ENCODE data around the gene PRPF40A. TPM values are rescaled to one million over a fixed set of nuclear protein-coding genes. Genes with fewer than 3 reads are reported as not detected.
A peak's percentile ranks its signal among the peaks of the same experiment; 100 is the strongest.

The PRPF40A gene
- total and polyA plus RNA-seq, 2 of the 13 experiments (the other 11 are each of a cell fraction or from before 2014, with no cell fraction given): 146 to 207 TPM

DNA sequence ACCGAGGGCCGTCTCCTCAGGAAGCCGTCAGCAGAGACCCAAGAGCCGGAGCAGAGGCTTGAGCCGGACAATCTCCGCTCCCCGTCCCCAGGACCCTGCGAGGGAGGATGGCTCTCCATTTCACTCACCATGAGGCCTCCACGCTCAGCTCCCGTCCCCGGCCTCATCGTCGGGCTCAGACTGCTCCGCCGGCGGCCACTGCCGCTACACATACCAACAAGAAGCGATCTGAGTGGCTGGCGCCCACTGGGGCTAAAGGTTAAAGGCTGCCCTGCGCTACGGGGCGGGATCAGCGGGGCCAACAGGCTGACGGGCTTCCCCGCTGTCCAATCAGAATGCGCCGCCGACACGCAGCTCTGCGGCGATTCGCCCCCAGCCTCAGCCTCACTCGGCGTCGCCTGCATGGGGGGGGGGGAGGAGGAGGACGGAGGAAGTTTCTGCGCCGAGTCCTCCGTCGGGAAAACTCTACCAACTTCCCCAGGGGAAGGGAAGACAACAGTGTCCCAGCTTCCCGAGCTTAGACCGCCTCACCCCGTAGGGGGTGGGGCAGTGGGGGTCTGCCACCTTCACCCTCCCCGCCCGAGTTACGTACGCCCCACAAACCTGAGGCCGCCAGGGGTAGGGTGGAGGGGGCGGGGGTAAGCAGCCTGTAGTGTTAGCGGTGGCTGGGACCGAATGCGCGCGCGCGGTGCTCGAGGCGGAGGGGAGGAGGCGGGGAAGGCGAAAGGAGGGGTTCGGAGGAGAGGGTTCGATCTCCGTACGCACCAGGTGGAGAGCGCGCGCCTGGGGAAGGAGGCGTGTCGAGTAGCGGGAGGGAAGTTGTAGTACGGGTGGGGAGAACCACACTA is at the start of gene PRPF40A (continued):
- TF ChIP-seq KAT2B (IDR thresholded peaks at IDR 0.05; ENCODE audit: borderline replicate concordance, low read depth, low read length): no peak
- no peak for TF ChIP-seq EED (CRISPR knock-in tag; IDR thresholded peaks at IDR 0.05)
- peak; percentile 93 for TF ChIP-seq HNRNPLL (IDR thresholded peaks at IDR 0.05; ENCODE audit: low read depth, low read length, poor library complexity, severe bottlenecking)
- 0 out of 2 replicates have a peak, but pooled peaks have one; percentile 22 for TF ChIP-seq ZSCAN29 (CRISPR knock-in tag; conservative IDR thresholded peaks at IDR 0.05)
- TF ChIP-seq TBX3 (IDR thresholded peaks at IDR 0.05; ENCODE audit: borderline replicate concordance): no peak
- TF ChIP-seq, protein P1, sequence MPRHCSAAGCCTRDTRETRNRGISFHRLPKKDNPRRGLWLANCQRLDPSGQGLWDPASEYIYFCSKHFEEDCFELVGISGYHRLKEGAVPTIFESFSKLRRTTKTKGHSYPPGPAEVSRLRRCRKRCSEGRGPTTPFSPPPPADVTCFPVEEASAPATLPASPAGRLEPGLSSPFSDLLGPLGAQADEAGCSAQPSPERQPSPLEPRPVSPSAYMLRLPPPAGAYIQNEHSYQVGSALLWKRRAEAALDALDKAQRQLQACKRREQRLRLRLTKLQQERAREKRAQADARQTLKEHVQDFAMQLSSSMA (CRISPR knock-in tag; IDR thresholded peaks at IDR 0.05): no peak
- peak; percentile 38 for TF ChIP-seq ZNF331 (CRISPR knock-in tag; IDR thresholded peaks at IDR 0.05)
- TF ChIP-seq HMG20B (CRISPR knock-in tag; conservative IDR thresholded peaks at IDR 0.05): no peak
- TF ChIP-seq, protein P2, sequence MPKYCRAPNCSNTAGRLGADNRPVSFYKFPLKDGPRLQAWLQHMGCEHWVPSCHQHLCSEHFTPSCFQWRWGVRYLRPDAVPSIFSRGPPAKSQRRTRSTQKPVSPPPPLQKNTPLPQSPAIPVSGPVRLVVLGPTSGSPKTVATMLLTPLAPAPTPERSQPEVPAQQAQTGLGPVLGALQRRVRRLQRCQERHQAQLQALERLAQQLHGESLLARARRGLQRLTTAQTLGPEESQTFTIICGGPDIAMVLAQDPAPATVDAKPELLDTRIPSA (CRISPR knock-in tag; IDR thresholded peaks at IDR 0.05; ENCODE audit: borderline replicate concordance): peak; percentile 69; the same call in 1 of the 2 replicates
- peak; percentile 75; the same call in 1 of the 2 replicates for TF ChIP-seq ZNF703 (CRISPR knock-in tag; IDR thresholded peaks at IDR 0.05; ENCODE audit: borderline replicate concordance)
- no peak for TF ChIP-seq ZNF879 (CRISPR knock-in tag; IDR thresholded peaks at IDR 0.05)
- TF ChIP-seq ZNF335 (CRISPR knock-in tag; IDR thresholded peaks at IDR 0.05): peak; percentile 83; the same call in 1 of the 2 replicates
- peak; percentile 91 for TF ChIP-seq MYC (CRISPR knock-in tag; IDR thresholded peaks at IDR 0.05; ENCODE audit: borderline replicate concordance)
- TF ChIP-seq, protein P3, sequence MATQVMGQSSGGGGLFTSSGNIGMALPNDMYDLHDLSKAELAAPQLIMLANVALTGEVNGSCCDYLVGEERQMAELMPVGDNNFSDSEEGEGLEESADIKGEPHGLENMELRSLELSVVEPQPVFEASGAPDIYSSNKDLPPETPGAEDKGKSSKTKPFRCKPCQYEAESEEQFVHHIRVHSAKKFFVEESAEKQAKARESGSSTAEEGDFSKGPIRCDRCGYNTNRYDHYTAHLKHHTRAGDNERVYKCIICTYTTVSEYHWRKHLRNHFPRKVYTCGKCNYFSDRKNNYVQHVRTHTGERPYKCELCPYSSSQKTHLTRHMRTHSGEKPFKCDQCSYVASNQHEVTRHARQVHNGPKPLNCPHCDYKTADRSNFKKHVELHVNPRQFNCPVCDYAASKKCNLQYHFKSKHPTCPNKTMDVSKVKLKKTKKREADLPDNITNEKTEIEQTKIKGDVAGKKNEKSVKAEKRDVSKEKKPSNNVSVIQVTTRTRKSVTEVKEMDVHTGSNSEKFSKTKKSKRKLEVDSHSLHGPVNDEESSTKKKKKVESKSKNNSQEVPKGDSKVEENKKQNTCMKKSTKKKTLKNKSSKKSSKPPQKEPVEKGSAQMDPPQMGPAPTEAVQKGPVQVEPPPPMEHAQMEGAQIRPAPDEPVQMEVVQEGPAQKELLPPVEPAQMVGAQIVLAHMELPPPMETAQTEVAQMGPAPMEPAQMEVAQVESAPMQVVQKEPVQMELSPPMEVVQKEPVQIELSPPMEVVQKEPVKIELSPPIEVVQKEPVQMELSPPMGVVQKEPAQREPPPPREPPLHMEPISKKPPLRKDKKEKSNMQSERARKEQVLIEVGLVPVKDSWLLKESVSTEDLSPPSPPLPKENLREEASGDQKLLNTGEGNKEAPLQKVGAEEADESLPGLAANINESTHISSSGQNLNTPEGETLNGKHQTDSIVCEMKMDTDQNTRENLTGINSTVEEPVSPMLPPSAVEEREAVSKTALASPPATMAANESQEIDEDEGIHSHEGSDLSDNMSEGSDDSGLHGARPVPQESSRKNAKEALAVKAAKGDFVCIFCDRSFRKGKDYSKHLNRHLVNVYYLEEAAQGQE (IDR thresholded peaks at IDR 0.05; ENCODE audit: borderline replicate concordance in 1 of 2, low read depth in 1 of 2, low read length in 2 of 2): peak in 1 of 2 experiments; percentile 22; a peak in 1 of 4 replicates
- TF ChIP-seq SMARCC2 (IDR thresholded peaks at IDR 0.05): no peak
- peak; percentile 92 for TF ChIP-seq TAF15 (IDR thresholded peaks at IDR 0.05; ENCODE audit: low read depth, low read length, poor library complexity, severe bottlenecking)
- TF ChIP-seq ZNF383 (CRISPR knock-in tag; IDR thresholded peaks at IDR 0.05; ENCODE audit: borderline replicate concordance): peak; percentile 85; the same call in 1 of the 2 replicates
- TF ChIP-seq AGO2 (optimal IDR thresholded peaks at IDR 0.05; ENCODE audit: low read depth, low read length): peak; percentile 69
- TF ChIP-seq YEATS2 (CRISPR knock-in tag; IDR thresholded peaks at IDR 0.05; ENCODE audit: borderline replicate concordance): peak; percentile 92
- TF ChIP-seq HNRNPH1 (optimal IDR thresholded peaks at IDR 0.05; ENCODE audit: low read depth, low read length): peak; percentile 96
- peak; percentile 19; the same call in 1 of the 2 replicates for TF ChIP-seq SNAPC2 (CRISPR knock-in tag; IDR thresholded peaks at IDR 0.05)
- 0 out of 2 replicates have a peak, but pooled peaks have one; percentile 54 for TF ChIP-seq TMF1 (CRISPR knock-in tag; IDR thresholded peaks at IDR 0.05; ENCODE audit: low read depth)
- TF ChIP-seq MEF2D (CRISPR knock-in tag; IDR thresholded peaks at IDR 0.05): peak; percentile 72; the same call in 1 of the 2 replicates

Data from HepG2 (cell line).